Measurements from ENCODE around the gene SLC10A2.

- TF ChIP-seq CTCF (IDR thresholded peaks at IDR 0.05) (no peak), POLR2A (IDR thresholded peaks at IDR 0.05) (no peak), POLR2AphosphoS5 (IDR thresholded peaks at IDR 0.05) (no peak)
Observed at GRCh38 chr13:103063376-103063775, 2.8 kb downstream of the SLC10A2 start.
